Kidney (tissue), 14 donors: Measurements from ENCODE around the gene PLEKHA4. TPM values are rescaled to one million over a fixed set of nuclear protein-coding genes. Genes with fewer than 3 reads are reported as not detected.

Experiments
- DNase-seq, 5 donors: peaks; one replicate each; pipeline ENCODE4 v3.0.0-alpha.2; 2013 to 2020
- FAIRE-seq: peaks from 2 replicates; lab custom pipeline; 2012; peaks lifted over from hg19 to GRCh38; lab: Jason Lieb, UNC
- H3K27ac ChIP-seq, 2 donors: one replicate each; pipeline ENCODE4 v1.7.0; 2013; ENCODE audit warnings: low read depth in 2 of 2, low read length in 2 of 2, inconsistent platforms in 1 of 2
- H3K27me3 ChIP-seq: one replicate; pipeline ENCODE4 v1.7.1; 2013; ENCODE audit warnings: low read length, inconsistent platforms; ENCODE audit not compliant: control insufficient read depth, insufficient read depth
- H3K36me3 ChIP-seq, 3 donors: one replicate each; pipeline versions ENCODE4 v1.7.0 to v1.7.1; 2013; ENCODE audit warnings: low read length in 3 of 3, control low read depth in 1 of 3, inconsistent platforms in 1 of 3; ENCODE audit not compliant: insufficient read depth in 3 of 3, control insufficient read depth in 2 of 3
- H3K4me1 ChIP-seq, 3 donors: one replicate each; pipeline versions ENCODE4 v1.7.0 to v1.7.1; 2013; ENCODE audit warnings: low read length in 3 of 3, inconsistent platforms in 1 of 3, low read depth in 1 of 3; ENCODE audit not compliant: control insufficient read depth in 2 of 3, insufficient read depth in 2 of 3
- H3K4me3 ChIP-seq, 3 donors: one replicate each; pipeline versions ENCODE4 v1.7.0 to v1.8.1; 2013; ENCODE audit warnings: low read length in 3 of 3, control low read depth in 1 of 3, inconsistent platforms in 1 of 3
- H3K9ac ChIP-seq, 3 donors: one replicate each; pipeline versions ENCODE4 v1.7.0 to v1.7.1; 2013; ENCODE audit warnings: low read length in 3 of 3, control low read depth in 1 of 3, inconsistent platforms in 1 of 3
- H3K9me3 ChIP-seq, 3 donors: one replicate each; pipeline versions ENCODE4 v1.7.0 to v1.7.1; 2013; ENCODE audit warnings: low read length in 3 of 3, control low read depth in 1 of 3, inconsistent platforms in 1 of 3; ENCODE audit not compliant: control insufficient read depth in 2 of 3, insufficient read depth in 1 of 3
- CTCF ChIP-seq: IDR thresholded peaks from 3 replicates; pipeline ENCODE4 v1.5.1; 2012; ENCODE audit warnings: mild to moderate bottlenecking, moderate library complexity, borderline replicate concordance; ENCODE audit not compliant: insufficient read depth; ENCODE audit errors: extremely low read depth
- intact Hi-C: fragments of 100-400 bp; cut with DNase I; formaldehyde crosslinking; loops from one replicate; pipeline ENCODE4 v1.11.1; 2022
- polyA plus RNA-seq: library from polyadenylated mRNA; stranded (reverse); fragments of 350-450 nt; fragmentation: Illumina TruSeq; extraction: RNeasy Lipid Tissue Mini Kit (QIAGEN cat#74804); gene quantifications from one replicate; pipeline ENCODE4 v1.2.3, GENCODE V29; 2014; ENCODE audit warnings: low read depth, low replicate concordance; ENCODE audit not compliant: insufficient read depth
- total RNA-seq: library from RNA; stranded (reverse); fragmentation: NEBNext Ultra II Directional; extraction: Animal tissue kit (Norgen Biotek cat#: 25700); gene quantifications from one replicate; pipeline ENCODE4 v1.2.1, GENCODE V29; 2021
- donor health status: control.
- donor health status: control.
- donor health status: control.
- donor health status: control.
- donor health status: control.
- donor health status: DM: yes; HTN: yes; CAD: no.
- donor health status: Normal renal cell carcinoma (clear cell type).

Gene PLEKHA4
- total and polyA plus RNA-seq, 2 donors from 2014 or later: 22.9 to 79.1 TPM

- H3K27me3 ChIP-seq: no peaks in the 10 kb centered on the region
- peak overlapping the region; percentile 4 to 85 for H3K27ac ChIP-seq
- H3K4me3 ChIP-seq: peak overlapping the region; percentile 37 to 68 (median 47)
- no peaks in the 10 kb centered on the region for H3K9me3 ChIP-seq
- intact Hi-C loops: no loop called here
- H3K36me3 ChIP-seq: peaks cover 0 to 2% (median 0%) of the 10 kb centered on the region in 3 donors
- peaks cover 0 to 9% (median 5%) of the 10 kb centered on the region in 3 donors for H3K4me1 ChIP-seq
- no peak for TF ChIP-seq CTCF
- DNase-seq: no peak
- peak overlapping the region in 1 of 3 donors; percentile 14 for H3K9ac ChIP-seq
- no peak for FAIRE-seq
Measured at GRCh38 chr19:48810151-48810550, 58.3 kb downstream of the PLEKHA4 start.

- Histone ChIP-seq H3K27ac (peak overlapping the region; percentile 73 to 80), H3K4me3 (peak overlapping the region; percentile 14 to 68 (median 49)), H3K36me3 (no peaks in the 10 kb centered on the region), H3K27me3 (no peaks in the 10 kb centered on the region), H3K9ac (peak overlapping the region in 1 of 3 donors; percentile 67), H3K9me3 (no peaks in the 10 kb centered on the region), H3K4me1 (peaks cover 0 to 5% (median 3%) of the 10 kb centered on the region in 3 donors)
- DNase-seq (peak in 1 of 5 donors; percentile 65), FAIRE-seq (no peak)
- no peak for TF ChIP-seq CTCF
- intact Hi-C loops: no loop called here
Measured at GRCh38 chr19:48807590-48808308, 60.7 kb downstream of the PLEKHA4 start.

GRCh38 chr19:48806818-48807589, 61.4 kb downstream of the PLEKHA4 start:
- no peak for TF ChIP-seq CTCF
- Histone ChIP-seq H3K27me3 (no peaks in the 10 kb centered on the region), H3K9ac (peak overlapping the region in 1 of 3 donors; percentile 67), H3K9me3 (no peaks in the 10 kb centered on the region), H3K4me1 (peaks cover 0 to 5% (median 0%) of the 10 kb centered on the region in 3 donors), H3K4me3 (peak overlapping the region in 2 of 3 donors; percentile 49 to 68), H3K36me3 (no peaks in the 10 kb centered on the region), H3K27ac (peak overlapping the region; percentile 73 to 80)
- FAIRE-seq (no peak), DNase-seq (peak; percentile 58 to 84 (median 69))
- intact Hi-C loops: no loop called here
